Measurements from ENCODE around the gene HHAT. TPM values are rescaled to one million over a fixed set of nuclear protein-coding genes. Genes with fewer than 3 reads are reported as not detected.

The HHAT gene
- total and polyA plus RNA-seq, 9 of the 15 experiments (the other 6 are each of a cell fraction or from before 2014, with no cell fraction given): 0.07 to 0.16 (median 0.13) TPM; not detected in 1

DNA sequence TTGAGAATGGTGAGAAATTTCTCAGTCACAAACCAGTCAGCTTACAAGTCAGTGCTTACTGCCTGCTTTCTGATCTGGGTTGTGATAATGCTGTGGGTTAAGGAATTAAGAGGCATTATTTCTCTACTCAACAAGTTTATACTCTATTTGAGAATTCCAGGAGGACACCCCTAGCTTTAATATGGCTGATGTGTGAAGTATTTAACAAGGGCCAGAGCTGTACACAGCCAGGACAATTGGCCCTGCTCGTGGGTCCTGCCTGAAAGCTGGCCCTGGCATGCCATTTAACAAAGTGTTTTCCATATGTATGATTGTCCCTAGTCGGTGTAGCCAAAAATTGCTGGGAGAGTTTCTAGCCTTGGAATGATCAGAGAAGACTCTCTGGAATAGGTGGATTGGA lies 43.2 kb downstream of the HHAT start:
- ATAC-seq (no peak), FAIRE-seq (no peak), DNase-seq (ENCODE audit: extremely low read depth in 1 of 4, low spot score in 3 of 4) (no peak)
- Histone ChIP-seq H3K9ac (ENCODE audit: insufficient read depth in 1 of 2, low read depth in 2 of 2, low read length in 2 of 2) (no peak overlapping the region), H3K9me1 (ENCODE audit: control insufficient read depth, insufficient read depth, low read length) (no peaks in the 10 kb centered on the region), H4K20me1 (replicated peaks; ENCODE audit: control insufficient read depth, insufficient read depth, low read length) (no peaks in the 10 kb centered on the region; the same call in 1 of the 2 replicates), H3K4me1 (replicated peaks in 1 of 2; ENCODE audit: control insufficient read depth in 2 of 2, insufficient read depth in 2 of 2, low read length in 2 of 2) (no peaks in the 10 kb centered on the region; a peak in 1 of 5 replicates), H3K36me3 (ENCODE audit: control insufficient read depth, insufficient read depth, low read length) (no peaks in the 10 kb centered on the region), H3K4me3 (no peak overlapping the region), H3K9me3 (replicated peaks; ENCODE audit: control insufficient read depth, insufficient read depth, low read depth, low read length) (no peaks in the 10 kb centered on the region), H3K27me3 (ENCODE audit: control insufficient read depth in 2 of 2, insufficient read depth in 2 of 2, low read length in 2 of 2) (peaks cover 0 to 4% of the 10 kb centered on the region in 2 experiments; a peak in 1 of 5 replicates), H3K4me2 (ENCODE audit: insufficient read depth, low read length) (no peak overlapping the region), H2AFZ (ENCODE audit: low read depth, low read length) (no peak overlapping the region), H3K79me2 (ENCODE audit: control insufficient read depth, insufficient read depth, low read length) (no peaks in the 10 kb centered on the region), H3K27ac (ENCODE audit: extremely low read depth, low read depth, low read length) (no peak overlapping the region)
- intact Hi-C loops (cut with micrococcal nuclease): no loop called here
- no TSS peak for BruUV-seq (replicated peaks)
- in situ Hi-C loops (cut with MboI): no loop called here
- TF ChIP-seq, protein P1, sequence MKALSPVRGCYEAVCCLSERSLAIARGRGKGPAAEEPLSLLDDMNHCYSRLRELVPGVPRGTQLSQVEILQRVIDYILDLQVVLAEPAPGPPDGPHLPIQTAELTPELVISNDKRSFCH (CRISPR knock-in tag; IDR thresholded peaks at IDR 0.05): no peak
- TF ChIP-seq, protein P1 (tag; IDR thresholded peaks at IDR 0.05): no peak
- TF ChIP-seq, protein P2, sequence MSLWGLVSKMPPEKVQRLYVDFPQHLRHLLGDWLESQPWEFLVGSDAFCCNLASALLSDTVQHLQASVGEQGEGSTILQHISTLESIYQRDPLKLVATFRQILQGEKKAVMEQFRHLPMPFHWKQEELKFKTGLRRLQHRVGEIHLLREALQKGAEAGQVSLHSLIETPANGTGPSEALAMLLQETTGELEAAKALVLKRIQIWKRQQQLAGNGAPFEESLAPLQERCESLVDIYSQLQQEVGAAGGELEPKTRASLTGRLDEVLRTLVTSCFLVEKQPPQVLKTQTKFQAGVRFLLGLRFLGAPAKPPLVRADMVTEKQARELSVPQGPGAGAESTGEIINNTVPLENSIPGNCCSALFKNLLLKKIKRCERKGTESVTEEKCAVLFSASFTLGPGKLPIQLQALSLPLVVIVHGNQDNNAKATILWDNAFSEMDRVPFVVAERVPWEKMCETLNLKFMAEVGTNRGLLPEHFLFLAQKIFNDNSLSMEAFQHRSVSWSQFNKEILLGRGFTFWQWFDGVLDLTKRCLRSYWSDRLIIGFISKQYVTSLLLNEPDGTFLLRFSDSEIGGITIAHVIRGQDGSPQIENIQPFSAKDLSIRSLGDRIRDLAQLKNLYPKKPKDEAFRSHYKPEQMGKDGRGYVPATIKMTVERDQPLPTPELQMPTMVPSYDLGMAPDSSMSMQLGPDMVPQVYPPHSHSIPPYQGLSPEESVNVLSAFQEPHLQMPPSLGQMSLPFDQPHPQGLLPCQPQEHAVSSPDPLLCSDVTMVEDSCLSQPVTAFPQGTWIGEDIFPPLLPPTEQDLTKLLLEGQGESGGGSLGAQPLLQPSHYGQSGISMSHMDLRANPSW (CRISPR knock-in tag; IDR thresholded peaks at IDR 0.05): no peak
- TF ChIP-seq ASH1L (IDR thresholded peaks at IDR 0.05; ENCODE audit: borderline replicate concordance, low read depth, partially characterized antibody) (no peak), PHF20 (IDR thresholded peaks at IDR 0.05; ENCODE audit: partially characterized antibody) (no peak), ZNF232 (CRISPR knock-in tag; IDR thresholded peaks at IDR 0.05) (no peak)
- TF ChIP-seq, protein P3, sequence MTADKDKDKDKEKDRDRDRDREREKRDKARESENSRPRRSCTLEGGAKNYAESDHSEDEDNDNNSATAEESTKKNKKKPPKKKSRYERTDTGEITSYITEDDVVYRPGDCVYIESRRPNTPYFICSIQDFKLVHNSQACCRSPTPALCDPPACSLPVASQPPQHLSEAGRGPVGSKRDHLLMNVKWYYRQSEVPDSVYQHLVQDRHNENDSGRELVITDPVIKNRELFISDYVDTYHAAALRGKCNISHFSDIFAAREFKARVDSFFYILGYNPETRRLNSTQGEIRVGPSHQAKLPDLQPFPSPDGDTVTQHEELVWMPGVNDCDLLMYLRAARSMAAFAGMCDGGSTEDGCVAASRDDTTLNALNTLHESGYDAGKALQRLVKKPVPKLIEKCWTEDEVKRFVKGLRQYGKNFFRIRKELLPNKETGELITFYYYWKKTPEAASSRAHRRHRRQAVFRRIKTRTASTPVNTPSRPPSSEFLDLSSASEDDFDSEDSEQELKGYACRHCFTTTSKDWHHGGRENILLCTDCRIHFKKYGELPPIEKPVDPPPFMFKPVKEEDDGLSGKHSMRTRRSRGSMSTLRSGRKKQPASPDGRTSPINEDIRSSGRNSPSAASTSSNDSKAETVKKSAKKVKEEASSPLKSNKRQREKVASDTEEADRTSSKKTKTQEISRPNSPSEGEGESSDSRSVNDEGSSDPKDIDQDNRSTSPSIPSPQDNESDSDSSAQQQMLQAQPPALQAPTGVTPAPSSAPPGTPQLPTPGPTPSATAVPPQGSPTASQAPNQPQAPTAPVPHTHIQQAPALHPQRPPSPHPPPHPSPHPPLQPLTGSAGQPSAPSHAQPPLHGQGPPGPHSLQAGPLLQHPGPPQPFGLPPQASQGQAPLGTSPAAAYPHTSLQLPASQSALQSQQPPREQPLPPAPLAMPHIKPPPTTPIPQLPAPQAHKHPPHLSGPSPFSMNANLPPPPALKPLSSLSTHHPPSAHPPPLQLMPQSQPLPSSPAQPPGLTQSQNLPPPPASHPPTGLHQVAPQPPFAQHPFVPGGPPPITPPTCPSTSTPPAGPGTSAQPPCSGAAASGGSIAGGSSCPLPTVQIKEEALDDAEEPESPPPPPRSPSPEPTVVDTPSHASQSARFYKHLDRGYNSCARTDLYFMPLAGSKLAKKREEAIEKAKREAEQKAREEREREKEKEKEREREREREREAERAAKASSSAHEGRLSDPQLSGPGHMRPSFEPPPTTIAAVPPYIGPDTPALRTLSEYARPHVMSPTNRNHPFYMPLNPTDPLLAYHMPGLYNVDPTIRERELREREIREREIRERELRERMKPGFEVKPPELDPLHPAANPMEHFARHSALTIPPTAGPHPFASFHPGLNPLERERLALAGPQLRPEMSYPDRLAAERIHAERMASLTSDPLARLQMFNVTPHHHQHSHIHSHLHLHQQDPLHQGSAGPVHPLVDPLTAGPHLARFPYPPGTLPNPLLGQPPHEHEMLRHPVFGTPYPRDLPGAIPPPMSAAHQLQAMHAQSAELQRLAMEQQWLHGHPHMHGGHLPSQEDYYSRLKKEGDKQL (CRISPR knock-in tag; IDR thresholded peaks at IDR 0.05; ENCODE audit: borderline replicate concordance): no peak
- TF ChIP-seq, protein P4, sequence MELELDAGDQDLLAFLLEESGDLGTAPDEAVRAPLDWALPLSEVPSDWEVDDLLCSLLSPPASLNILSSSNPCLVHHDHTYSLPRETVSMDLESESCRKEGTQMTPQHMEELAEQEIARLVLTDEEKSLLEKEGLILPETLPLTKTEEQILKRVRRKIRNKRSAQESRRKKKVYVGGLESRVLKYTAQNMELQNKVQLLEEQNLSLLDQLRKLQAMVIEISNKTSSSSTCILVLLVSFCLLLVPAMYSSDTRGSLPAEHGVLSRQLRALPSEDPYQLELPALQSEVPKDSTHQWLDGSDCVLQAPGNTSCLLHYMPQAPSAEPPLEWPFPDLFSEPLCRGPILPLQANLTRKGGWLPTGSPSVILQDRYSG (tag; conservative IDR thresholded peaks at IDR 0.05; ENCODE audit: low read depth): no peak
- 10% methylated on average over 2 of the region's 2 CpGs for WGBS (ENCODE audit: insufficient coverage, low coverage, missing lambda C conversion rate)
- POLR2A ChIA-PET: interaction anchor here (1.2 kb wide), 1 partner anchor 27 kb away, joined by 3 read pairs; no protein-coding TSS in a partner anchor
- CTCF ChIA-PET (ENCODE audit: low intra/inter-chr PET ratio): no interaction called here
